Measurements from ENCODE around the gene DLGAP5.

- TF ChIP-seq CTCF (IDR thresholded peaks at IDR 0.05; ENCODE audit: insufficient read depth, low read length, poor library complexity, severe bottlenecking) (no peak), EZH2phosphoT487 (conservative IDR thresholded peaks at IDR 0.05; ENCODE audit: low read length) (no peak)
These were observed 39.2 kb downstream of the DLGAP5 start for GRCh38 chr14:55152052-55152753.
